ENCODE results near the gene ZBTB16. TPM values are rescaled to one million over a fixed set of nuclear protein-coding genes. Genes with fewer than 3 reads are reported as not detected.

ZBTB16 gene
- total RNA-seq, 1 experiment from 2014 or later: 0.21 TPM

DNA sequence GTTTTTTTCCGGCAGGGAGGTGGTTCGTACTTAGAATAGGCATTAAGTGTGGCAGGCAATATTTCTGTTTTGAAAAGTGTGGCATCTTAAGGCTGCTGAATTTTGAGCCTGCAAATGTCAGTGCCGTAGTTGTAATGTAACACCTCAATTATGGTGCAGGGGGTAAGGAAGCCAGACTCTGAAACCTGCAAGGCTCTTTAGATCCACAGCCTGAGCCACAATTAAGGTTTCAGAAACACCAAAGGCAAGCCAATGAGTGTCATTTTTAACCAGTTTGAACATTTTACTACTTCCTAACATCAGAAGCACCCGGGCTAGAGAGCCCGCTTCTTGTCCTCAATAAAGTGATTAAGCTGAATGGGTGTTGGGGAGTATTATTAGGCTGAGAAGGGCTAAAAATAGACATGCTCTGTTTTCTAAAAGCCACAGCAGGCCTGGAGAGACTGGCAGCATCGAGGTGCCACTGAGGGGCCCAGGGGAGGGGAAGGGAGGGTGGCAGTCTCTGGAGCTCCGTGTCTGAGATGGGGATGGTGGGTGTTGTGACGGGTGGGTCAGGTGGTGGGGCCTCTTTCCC, 113.4 kb downstream of the ZBTB16 start:
- H3K4me1 ChIP-seq (ENCODE audit: control insufficient read depth, insufficient read depth, low read length): no peaks in the 10 kb centered on the region
- no peaks in the 10 kb centered on the region for H3K9me3 ChIP-seq (ENCODE audit: control insufficient read depth, insufficient read depth, low read depth, low read length)
- DNase-seq (ENCODE audit: low read depth, low spot score) (no peak), ATAC-seq (no peak)
- no TSS peak for BruUV-seq (replicated peaks)
- intact Hi-C loops (cut with micrococcal nuclease; ENCODE audit: unreplicated experiment): no loop called here
- H3K27me3 ChIP-seq (ENCODE audit: control insufficient read depth, insufficient read depth, low read length): peaks cover 14% of the 10 kb centered on the region; the same call in 1 of the 2 replicates
- ChIA-PET CTCF (no interaction called here), POLR2A (no interaction called here)
- no peak overlapping the region for H3K4me3 ChIP-seq (ENCODE audit: low read depth in 2 of 2, low read length in 2 of 2)
- H3K27ac ChIP-seq (ENCODE audit: low read length): no peak overlapping the region
- in situ Hi-C loops (cut with HindIII; ENCODE audit: low pct_unique_long_range_greater_than_20kb, low sequenced_read_pairs): no loop called here
- no peak for TF ChIP-seq POLR2AphosphoS5 (IDR thresholded peaks at IDR 0.05; ENCODE audit: low read depth, low read length)
- TF ChIP-seq SIN3A (IDR thresholded peaks at IDR 0.05; ENCODE audit: borderline replicate concordance, insufficient read depth, low read depth, low read length): no peak
- TF ChIP-seq TCF7L2 (IDR thresholded peaks at IDR 0.05; ENCODE audit: low read depth, low read length): no peak
- TF ChIP-seq, protein P1, sequence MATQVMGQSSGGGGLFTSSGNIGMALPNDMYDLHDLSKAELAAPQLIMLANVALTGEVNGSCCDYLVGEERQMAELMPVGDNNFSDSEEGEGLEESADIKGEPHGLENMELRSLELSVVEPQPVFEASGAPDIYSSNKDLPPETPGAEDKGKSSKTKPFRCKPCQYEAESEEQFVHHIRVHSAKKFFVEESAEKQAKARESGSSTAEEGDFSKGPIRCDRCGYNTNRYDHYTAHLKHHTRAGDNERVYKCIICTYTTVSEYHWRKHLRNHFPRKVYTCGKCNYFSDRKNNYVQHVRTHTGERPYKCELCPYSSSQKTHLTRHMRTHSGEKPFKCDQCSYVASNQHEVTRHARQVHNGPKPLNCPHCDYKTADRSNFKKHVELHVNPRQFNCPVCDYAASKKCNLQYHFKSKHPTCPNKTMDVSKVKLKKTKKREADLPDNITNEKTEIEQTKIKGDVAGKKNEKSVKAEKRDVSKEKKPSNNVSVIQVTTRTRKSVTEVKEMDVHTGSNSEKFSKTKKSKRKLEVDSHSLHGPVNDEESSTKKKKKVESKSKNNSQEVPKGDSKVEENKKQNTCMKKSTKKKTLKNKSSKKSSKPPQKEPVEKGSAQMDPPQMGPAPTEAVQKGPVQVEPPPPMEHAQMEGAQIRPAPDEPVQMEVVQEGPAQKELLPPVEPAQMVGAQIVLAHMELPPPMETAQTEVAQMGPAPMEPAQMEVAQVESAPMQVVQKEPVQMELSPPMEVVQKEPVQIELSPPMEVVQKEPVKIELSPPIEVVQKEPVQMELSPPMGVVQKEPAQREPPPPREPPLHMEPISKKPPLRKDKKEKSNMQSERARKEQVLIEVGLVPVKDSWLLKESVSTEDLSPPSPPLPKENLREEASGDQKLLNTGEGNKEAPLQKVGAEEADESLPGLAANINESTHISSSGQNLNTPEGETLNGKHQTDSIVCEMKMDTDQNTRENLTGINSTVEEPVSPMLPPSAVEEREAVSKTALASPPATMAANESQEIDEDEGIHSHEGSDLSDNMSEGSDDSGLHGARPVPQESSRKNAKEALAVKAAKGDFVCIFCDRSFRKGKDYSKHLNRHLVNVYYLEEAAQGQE (IDR thresholded peaks at IDR 0.05; ENCODE audit: insufficient read depth in 1 of 2, low read depth in 2 of 2, low read length in 1 of 2): no peak
- TF ChIP-seq, protein P2, sequence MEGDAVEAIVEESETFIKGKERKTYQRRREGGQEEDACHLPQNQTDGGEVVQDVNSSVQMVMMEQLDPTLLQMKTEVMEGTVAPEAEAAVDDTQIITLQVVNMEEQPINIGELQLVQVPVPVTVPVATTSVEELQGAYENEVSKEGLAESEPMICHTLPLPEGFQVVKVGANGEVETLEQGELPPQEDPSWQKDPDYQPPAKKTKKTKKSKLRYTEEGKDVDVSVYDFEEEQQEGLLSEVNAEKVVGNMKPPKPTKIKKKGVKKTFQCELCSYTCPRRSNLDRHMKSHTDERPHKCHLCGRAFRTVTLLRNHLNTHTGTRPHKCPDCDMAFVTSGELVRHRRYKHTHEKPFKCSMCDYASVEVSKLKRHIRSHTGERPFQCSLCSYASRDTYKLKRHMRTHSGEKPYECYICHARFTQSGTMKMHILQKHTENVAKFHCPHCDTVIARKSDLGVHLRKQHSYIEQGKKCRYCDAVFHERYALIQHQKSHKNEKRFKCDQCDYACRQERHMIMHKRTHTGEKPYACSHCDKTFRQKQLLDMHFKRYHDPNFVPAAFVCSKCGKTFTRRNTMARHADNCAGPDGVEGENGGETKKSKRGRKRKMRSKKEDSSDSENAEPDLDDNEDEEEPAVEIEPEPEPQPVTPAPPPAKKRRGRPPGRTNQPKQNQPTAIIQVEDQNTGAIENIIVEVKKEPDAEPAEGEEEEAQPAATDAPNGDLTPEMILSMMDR (IDR thresholded peaks at IDR 0.05): no peak
- H3K36me3 ChIP-seq (ENCODE audit: control insufficient read depth, insufficient read depth, low read length): no peaks in the 10 kb centered on the region

DNA sequence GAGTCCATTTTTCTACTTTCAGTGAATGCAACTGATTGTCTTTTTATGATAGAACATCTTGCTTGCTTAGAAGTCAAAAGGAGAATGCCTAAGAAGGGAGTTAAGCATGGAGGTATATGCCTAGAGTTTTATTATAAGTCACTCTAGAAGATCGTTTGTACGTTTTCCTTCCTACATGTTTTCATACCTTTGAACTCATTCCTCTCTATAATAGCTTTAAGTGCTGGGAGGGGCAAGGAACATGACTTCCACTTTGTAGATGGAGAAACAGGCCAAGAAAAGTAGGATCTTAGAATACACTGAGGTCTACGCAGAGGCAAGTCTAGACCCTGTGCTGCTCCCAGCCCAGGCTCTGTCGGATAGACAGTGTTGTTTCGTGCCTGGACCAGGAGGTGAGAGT, 114.3 kb downstream of the ZBTB16 start:
- ChIA-PET CTCF (interaction anchor here (0.6 kb wide), 1 partner anchor 10 kb away, joined by 5 read pairs; no protein-coding TSS in a partner anchor), POLR2A (interaction anchor here (0.7 kb wide), 1 partner anchor 8 kb away, joined by 4 read pairs; no protein-coding TSS in a partner anchor)
- BruUV-seq (replicated peaks): no TSS peak
- Histone ChIP-seq H3K36me3 (ENCODE audit: control insufficient read depth, insufficient read depth, low read length) (no peaks in the 10 kb centered on the region), H3K4me3 (ENCODE audit: low read depth in 2 of 2, low read length in 2 of 2) (no peak overlapping the region), H3K4me1 (ENCODE audit: control insufficient read depth, insufficient read depth, low read length) (no peaks in the 10 kb centered on the region), H3K27me3 (ENCODE audit: control insufficient read depth, insufficient read depth, low read length) (peaks cover 17% of the 10 kb centered on the region), H3K27ac (ENCODE audit: low read length) (no peak overlapping the region), H3K9me3 (ENCODE audit: control insufficient read depth, insufficient read depth, low read depth, low read length) (no peaks in the 10 kb centered on the region)
- TF ChIP-seq, protein P1 (IDR thresholded peaks at IDR 0.05; ENCODE audit: insufficient read depth in 1 of 2, low read depth in 2 of 2, low read length in 1 of 2): no peak
- TF ChIP-seq POLR2AphosphoS5 (IDR thresholded peaks at IDR 0.05; ENCODE audit: low read depth, low read length) (no peak), TCF7L2 (IDR thresholded peaks at IDR 0.05; ENCODE audit: low read depth, low read length) (no peak), SIN3A (IDR thresholded peaks at IDR 0.05; ENCODE audit: borderline replicate concordance, insufficient read depth, low read depth, low read length) (no peak)
- TF ChIP-seq, protein P2 (IDR thresholded peaks at IDR 0.05): no peak
- ATAC-seq (no peak), DNase-seq (ENCODE audit: low read depth, low spot score) (no peak)
- intact Hi-C loops (cut with micrococcal nuclease; ENCODE audit: unreplicated experiment) (no loop called here), in situ Hi-C loops (cut with HindIII; ENCODE audit: low pct_unique_long_range_greater_than_20kb, low sequenced_read_pairs) (no loop called here)

All from Panc1 (cell line).